ENCODE results near the gene PYDC1.

- TF ChIP-seq, protein P1, sequence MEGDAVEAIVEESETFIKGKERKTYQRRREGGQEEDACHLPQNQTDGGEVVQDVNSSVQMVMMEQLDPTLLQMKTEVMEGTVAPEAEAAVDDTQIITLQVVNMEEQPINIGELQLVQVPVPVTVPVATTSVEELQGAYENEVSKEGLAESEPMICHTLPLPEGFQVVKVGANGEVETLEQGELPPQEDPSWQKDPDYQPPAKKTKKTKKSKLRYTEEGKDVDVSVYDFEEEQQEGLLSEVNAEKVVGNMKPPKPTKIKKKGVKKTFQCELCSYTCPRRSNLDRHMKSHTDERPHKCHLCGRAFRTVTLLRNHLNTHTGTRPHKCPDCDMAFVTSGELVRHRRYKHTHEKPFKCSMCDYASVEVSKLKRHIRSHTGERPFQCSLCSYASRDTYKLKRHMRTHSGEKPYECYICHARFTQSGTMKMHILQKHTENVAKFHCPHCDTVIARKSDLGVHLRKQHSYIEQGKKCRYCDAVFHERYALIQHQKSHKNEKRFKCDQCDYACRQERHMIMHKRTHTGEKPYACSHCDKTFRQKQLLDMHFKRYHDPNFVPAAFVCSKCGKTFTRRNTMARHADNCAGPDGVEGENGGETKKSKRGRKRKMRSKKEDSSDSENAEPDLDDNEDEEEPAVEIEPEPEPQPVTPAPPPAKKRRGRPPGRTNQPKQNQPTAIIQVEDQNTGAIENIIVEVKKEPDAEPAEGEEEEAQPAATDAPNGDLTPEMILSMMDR (IDR thresholded peaks at IDR 0.05; ENCODE audit: borderline replicate concordance, extremely low read depth, low read length, poor library complexity, severe bottlenecking) = peak; percentile 23
- no peak for TF ChIP-seq EZH2 (IDR thresholded peaks at IDR 0.05; ENCODE audit: borderline replicate concordance, low read depth, low read length, severe bottlenecking)
Measured at GRCh38 chr16:31200821-31201568, 15.9 kb downstream of the PYDC1 start.

Data from DND-41 (cell line).